Activated T-helper 1 cell treated with anti-CD3 and anti-CD28 coated beads, Interleukin-12 subunit alpha, Interleukin-12 subunit beta, Interleukin-2, Interleukin-4 antibody, amounts not matched to agents 30 ng/mL and 10 ng/mL and 1 ng/mL, durations not matched to agents 14 hours and 24 hours and 36 hours (primary cell): Measurements from ENCODE around the gene PZP. TPM values are rescaled to one million over a fixed set of nuclear protein-coding genes. Genes with fewer than 3 reads are reported as not detected.
A peak's percentile ranks its signal among the peaks of the same experiment; 100 is the strongest.
"Not testable (repeated sequence)": the region's sequence is repeated elsewhere in the genome, so short reads cannot be mapped to it uniquely, and the experiment has no call there.

Experiments used
- DNase-seq: peaks from one replicate; pipeline ENCODE4 v3.0.0; 2021; ENCODE audit warnings: low spot score
- H3K27ac Mint-ChIP-seq: one replicate; pipeline ENCODE4 v1.8.0; 2021; ENCODE audit warnings: mild to moderate bottlenecking, mixed read lengths
- H3K27me3 Mint-ChIP-seq: one replicate; pipeline ENCODE4 v1.8.0; 2022; ENCODE audit warnings: mild to moderate bottlenecking, moderate library complexity, mixed read lengths; ENCODE audit not compliant: insufficient read depth
- H3K36me3 Mint-ChIP-seq: one replicate; pipeline ENCODE4 v1.8.0; 2021; ENCODE audit warnings: low read depth, mixed read lengths
- H3K4me1 Mint-ChIP-seq: one replicate; pipeline ENCODE4 v1.8.0; 2021; ENCODE audit warnings: low read depth, mixed read lengths
- H3K4me3 Mint-ChIP-seq: one replicate; pipeline ENCODE4 v1.8.0; 2021; ENCODE audit warnings: mild to moderate bottlenecking, moderate library complexity, mixed read lengths
- H3K9me3 Mint-ChIP-seq: one replicate; pipeline ENCODE4 v1.8.0; 2021; ENCODE audit warnings: mixed read lengths
- intact Hi-C: fragments of 100-400 bp; cut with micrococcal nuclease; formaldehyde crosslinking; loops from one replicate; pipeline ENCODE4 v1.15.1; 2024
- total RNA-seq: library from RNA; stranded (reverse); gene quantifications from 2 replicates; pipeline ENCODE4 v1.2.3, GENCODE V29; 2022

Gene PZP
- total RNA-seq, 1 donor from 2014 or later: not detected

- H3K4me1 Mint-ChIP-seq, DNase-seq, H3K27me3 Mint-ChIP-seq, H3K4me3 Mint-ChIP-seq, H3K27ac Mint-ChIP-seq, intact Hi-C loops, H3K36me3 Mint-ChIP-seq, H3K9me3 Mint-ChIP-seq: not testable (repeated sequence)
Measured at GRCh38 chr12:9167345-9167744, 40.9 kb downstream of the PZP start.

- Mint-ChIP-seq H3K27me3 (no peaks in the 10 kb centered on the region), H3K4me1 (no peaks in the 10 kb centered on the region), H3K9me3 (no peaks in the 10 kb centered on the region), H3K27ac (no peak overlapping the region), H3K36me3 (no peaks in the 10 kb centered on the region), H3K4me3 (no peak overlapping the region)
- intact Hi-C loops: no loop called here
- DNase-seq: no peak
Measured at GRCh38 chr12:9163392-9163791, 44.8 kb downstream of the PZP start.

GRCh38 chr12:9156119-9156518 lies 52.1 kb downstream of the PZP start:
- no peaks in the 10 kb centered on the region for H3K36me3 Mint-ChIP-seq
- no peak overlapping the region for H3K27ac Mint-ChIP-seq
- H3K9me3 Mint-ChIP-seq: no peaks in the 10 kb centered on the region
- intact Hi-C loops: no loop called here
- H3K4me3 Mint-ChIP-seq: no peak overlapping the region
- H3K27me3 Mint-ChIP-seq: no peaks in the 10 kb centered on the region
- DNase-seq: no peak
- H3K4me1 Mint-ChIP-seq: no peaks in the 10 kb centered on the region

- Mint-ChIP-seq H3K4me3 (no peak overlapping the region), H3K9me3 (peaks cover 12% of the 10 kb centered on the region), H3K27ac (no peak overlapping the region), H3K4me1 (no peaks in the 10 kb centered on the region), H3K36me3 (no peaks in the 10 kb centered on the region), H3K27me3 (no peaks in the 10 kb centered on the region)
- intact Hi-C loops: no loop called here
- DNase-seq: no peak
Measured at GRCh38 chr12:9149372-9149771, 58.8 kb downstream of the PZP start.

- H3K4me3 Mint-ChIP-seq: no peak overlapping the region
- no peak overlapping the region for H3K27ac Mint-ChIP-seq
- no peaks in the 10 kb centered on the region for H3K27me3 Mint-ChIP-seq
- no peaks in the 10 kb centered on the region for H3K36me3 Mint-ChIP-seq
- intact Hi-C loops: no loop called here
- H3K4me1 Mint-ChIP-seq: no peaks in the 10 kb centered on the region
- no peak for DNase-seq
- H3K9me3 Mint-ChIP-seq: peaks cover 13% of the 10 kb centered on the region
Measured at GRCh38 chr12:9148926-9149325, 59.3 kb downstream of the PZP start.

- Mint-ChIP-seq H3K4me3 (no peak overlapping the region), H3K4me1 (no peaks in the 10 kb centered on the region), H3K27ac (peak overlapping the region; percentile 14), H3K36me3 (no peaks in the 10 kb centered on the region), H3K27me3 (no peaks in the 10 kb centered on the region), H3K9me3 (peaks cover 18% of the 10 kb centered on the region)
- no peak for DNase-seq
- intact Hi-C loops: no loop called here
Measured at GRCh38 chr12:9147461-9147860, 60.7 kb downstream of the PZP start.

GRCh38 chr12:9144730-9145106 lies 63.5 kb downstream of the PZP start:
- Mint-ChIP-seq H3K9me3 (peaks cover 18% of the 10 kb centered on the region), H3K27me3 (no peaks in the 10 kb centered on the region), H3K4me1 (no peaks in the 10 kb centered on the region), H3K27ac (no peak overlapping the region), H3K4me3 (no peak overlapping the region), H3K36me3 (no peaks in the 10 kb centered on the region)
- no peak for DNase-seq
- intact Hi-C loops: no loop called here

- no peaks in the 10 kb centered on the region for H3K27me3 Mint-ChIP-seq
- no peak overlapping the region for H3K27ac Mint-ChIP-seq
- no peaks in the 10 kb centered on the region for H3K4me1 Mint-ChIP-seq
- peaks cover 18% of the 10 kb centered on the region for H3K9me3 Mint-ChIP-seq
- DNase-seq: no peak
- no peak overlapping the region for H3K4me3 Mint-ChIP-seq
- H3K36me3 Mint-ChIP-seq: no peaks in the 10 kb centered on the region
- intact Hi-C loops: no loop called here
Measured at GRCh38 chr12:9143929-9144729, 64.1 kb downstream of the PZP start.

GRCh38 chr12:9143137-9143536 lies 65.1 kb downstream of the PZP start:
- Mint-ChIP-seq H3K36me3 (no peaks in the 10 kb centered on the region), H3K27ac (no peak overlapping the region), H3K9me3 (peaks cover 18% of the 10 kb centered on the region), H3K4me1 (no peaks in the 10 kb centered on the region), H3K4me3 (no peak overlapping the region), H3K27me3 (no peaks in the 10 kb centered on the region)
- intact Hi-C loops: no loop called here
- DNase-seq: no peak

- H3K36me3 Mint-ChIP-seq, intact Hi-C loops, H3K4me1 Mint-ChIP-seq, H3K4me3 Mint-ChIP-seq, H3K27me3 Mint-ChIP-seq, DNase-seq, H3K9me3 Mint-ChIP-seq, H3K27ac Mint-ChIP-seq: not testable (repeated sequence)
Measured at GRCh38 chr12:9139588-9140290, 68.5 kb downstream of the PZP start.

GRCh38 chr12:9135903-9136310 lies 72.3 kb downstream of the PZP start:
- Mint-ChIP-seq H3K4me3 (no peak overlapping the region), H3K9me3 (no peaks in the 10 kb centered on the region), H3K4me1 (no peaks in the 10 kb centered on the region), H3K36me3 (no peaks in the 10 kb centered on the region), H3K27me3 (peaks cover 5% of the 10 kb centered on the region), H3K27ac (no peak overlapping the region)
- no peak for DNase-seq
- intact Hi-C loops: no loop called here

GRCh38 chr12:9134981-9135628 lies 73.1 kb downstream of the PZP start:
- no peaks in the 10 kb centered on the region for H3K9me3 Mint-ChIP-seq
- no peak overlapping the region for H3K4me3 Mint-ChIP-seq
- intact Hi-C loops: no loop called here
- H3K4me1 Mint-ChIP-seq: no peaks in the 10 kb centered on the region
- no peaks in the 10 kb centered on the region for H3K36me3 Mint-ChIP-seq
- H3K27ac Mint-ChIP-seq: no peak overlapping the region
- no peak for DNase-seq
- H3K27me3 Mint-ChIP-seq: peaks cover 5% of the 10 kb centered on the region

- Mint-ChIP-seq H3K4me3 (no peak overlapping the region), H3K4me1 (no peaks in the 10 kb centered on the region), H3K27me3 (peaks cover 5% of the 10 kb centered on the region), H3K27ac (no peak overlapping the region), H3K9me3 (no peaks in the 10 kb centered on the region), H3K36me3 (no peaks in the 10 kb centered on the region)
- DNase-seq: no peak
- intact Hi-C loops: no loop called here
Measured at GRCh38 chr12:9133216-9133916, 74.8 kb downstream of the PZP start.
